GM23338 (cell line): ENCODE results near the gene TFDP1.

Experiments
- EZH2 ChIP-seq: fragments of 200-600 bp; sonication (generic); IDR thresholded peaks from one replicate; pipeline ENCODE4 v1.8.0; 2017; ENCODE audit warnings: antibody characterized with exemption, mild to moderate bottlenecking, low read depth; ENCODE audit not compliant: unreplicated experiment
- POLR2AphosphoS5 ChIP-seq: IDR thresholded peaks from 2 replicates; pipeline ENCODE4 v1.6.1; 2016; ENCODE audit warnings: antibody characterized with exemption, low read depth
- TF ChIP-seq, protein P1 (sequence below), 2 experiments: fragments of 200-600 bp in 1 of 2; sonication (generic) in 1 of 2; conservative IDR thresholded peaks; 2 replicates each; pipeline versions ENCODE4 v1.5.1 to v1.6.1; 2016 to 2017; ENCODE audit warnings: antibody characterized with exemption in 2 of 2, low read depth in 2 of 2, mild to moderate bottlenecking in 2 of 2, moderate library complexity in 1 of 2
- TF ChIP-seq, protein P2 (sequence below): IDR thresholded peaks from 2 replicates; pipeline ENCODE4 v1.6.1; 2016; ENCODE audit warnings: antibody characterized with exemption

DNA sequence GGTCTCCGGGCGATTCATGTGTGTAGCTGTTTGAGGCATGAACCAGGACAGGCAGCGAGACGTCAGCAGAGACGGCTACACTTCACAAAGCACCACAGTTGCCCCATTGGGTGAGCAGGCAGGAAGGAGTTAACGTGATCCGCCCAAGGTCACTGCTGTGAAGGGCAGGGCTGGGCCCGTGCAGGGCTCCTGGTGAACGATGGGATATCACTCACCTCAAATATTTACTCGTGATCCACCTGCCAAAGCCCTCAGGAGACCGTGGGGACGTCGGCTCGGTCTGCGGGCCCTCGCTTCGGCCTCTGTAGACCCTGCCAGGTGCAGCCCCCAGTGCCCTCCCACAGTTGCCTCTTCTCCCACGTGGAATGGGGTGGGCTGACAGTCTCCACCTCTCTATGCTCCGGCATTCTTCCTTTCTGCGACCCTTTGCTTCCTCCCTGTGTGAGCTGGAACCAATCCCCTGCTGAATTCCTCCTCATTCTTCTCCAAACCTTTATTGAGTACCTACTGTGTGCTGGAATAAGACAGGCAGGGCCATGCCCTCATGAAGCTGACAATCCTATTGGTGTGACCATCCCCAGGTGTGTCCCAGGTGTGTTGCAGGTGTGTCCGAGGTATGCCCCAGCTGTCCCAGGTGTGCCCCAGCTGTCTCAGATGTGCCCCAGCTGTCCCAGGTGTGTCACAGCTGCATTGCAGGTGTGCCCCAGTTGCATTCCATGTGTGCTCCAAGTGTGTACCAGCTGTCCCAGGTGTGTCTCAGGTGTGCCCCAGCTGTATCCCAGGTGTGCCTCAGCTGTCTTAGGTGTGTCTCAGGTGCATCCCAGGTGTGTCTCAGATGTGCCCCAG is 80.4 kb downstream of the TFDP1 start:
- TF ChIP-seq, protein P1, sequence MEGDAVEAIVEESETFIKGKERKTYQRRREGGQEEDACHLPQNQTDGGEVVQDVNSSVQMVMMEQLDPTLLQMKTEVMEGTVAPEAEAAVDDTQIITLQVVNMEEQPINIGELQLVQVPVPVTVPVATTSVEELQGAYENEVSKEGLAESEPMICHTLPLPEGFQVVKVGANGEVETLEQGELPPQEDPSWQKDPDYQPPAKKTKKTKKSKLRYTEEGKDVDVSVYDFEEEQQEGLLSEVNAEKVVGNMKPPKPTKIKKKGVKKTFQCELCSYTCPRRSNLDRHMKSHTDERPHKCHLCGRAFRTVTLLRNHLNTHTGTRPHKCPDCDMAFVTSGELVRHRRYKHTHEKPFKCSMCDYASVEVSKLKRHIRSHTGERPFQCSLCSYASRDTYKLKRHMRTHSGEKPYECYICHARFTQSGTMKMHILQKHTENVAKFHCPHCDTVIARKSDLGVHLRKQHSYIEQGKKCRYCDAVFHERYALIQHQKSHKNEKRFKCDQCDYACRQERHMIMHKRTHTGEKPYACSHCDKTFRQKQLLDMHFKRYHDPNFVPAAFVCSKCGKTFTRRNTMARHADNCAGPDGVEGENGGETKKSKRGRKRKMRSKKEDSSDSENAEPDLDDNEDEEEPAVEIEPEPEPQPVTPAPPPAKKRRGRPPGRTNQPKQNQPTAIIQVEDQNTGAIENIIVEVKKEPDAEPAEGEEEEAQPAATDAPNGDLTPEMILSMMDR (conservative IDR thresholded peaks at IDR 0.05; ENCODE audit: low read depth in 2 of 2), result no peak
- TF ChIP-seq, protein P2, sequence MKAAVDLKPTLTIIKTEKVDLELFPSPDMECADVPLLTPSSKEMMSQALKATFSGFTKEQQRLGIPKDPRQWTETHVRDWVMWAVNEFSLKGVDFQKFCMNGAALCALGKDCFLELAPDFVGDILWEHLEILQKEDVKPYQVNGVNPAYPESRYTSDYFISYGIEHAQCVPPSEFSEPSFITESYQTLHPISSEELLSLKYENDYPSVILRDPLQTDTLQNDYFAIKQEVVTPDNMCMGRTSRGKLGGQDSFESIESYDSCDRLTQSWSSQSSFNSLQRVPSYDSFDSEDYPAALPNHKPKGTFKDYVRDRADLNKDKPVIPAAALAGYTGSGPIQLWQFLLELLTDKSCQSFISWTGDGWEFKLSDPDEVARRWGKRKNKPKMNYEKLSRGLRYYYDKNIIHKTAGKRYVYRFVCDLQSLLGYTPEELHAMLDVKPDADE, result no peak
- TF ChIP-seq EZH2, result no peak
- TF ChIP-seq POLR2AphosphoS5, result no peak
